ENCODE results near the gene SMC1A.
"Not testable (repeated sequence)": the region's sequence is repeated elsewhere in the genome, so short reads cannot be mapped to it uniquely, and the experiment has no call there.

The SMC1A gene
- long read RNA-seq, donor 1, partial matches to known transcripts, result 11 of 11 reads
- long read RNA-seq, donor 1, other reads (novel, unspliced or antisense), result 0 of 11 reads
- long read RNA-seq, donor 2, result 0 reads
- long read RNA-seq, donor 3, result 0 reads
- long read RNA-seq, donor 4, partial matches to known transcripts, result 21 of 21 reads
- long read RNA-seq, donor 4, other reads (novel, unspliced or antisense), result 0 of 21 reads
- long read RNA-seq, donor 5, result 0 reads
- long read RNA-seq, donor 6, partial matches to known transcripts, result 9 of 9 reads
- long read RNA-seq, donor 6, other reads (novel, unspliced or antisense), result 0 of 9 reads
- long read RNA-seq, donor 7, partial matches to known transcripts, result 25 of 26 reads
- long read RNA-seq, donor 7, other reads (novel, unspliced or antisense), result 0 of 26 reads
- long read RNA-seq, donor 8, partial matches to known transcripts, result 11 of 11 reads
- long read RNA-seq, donor 8, other reads (novel, unspliced or antisense), result 0 of 11 reads

DNA sequence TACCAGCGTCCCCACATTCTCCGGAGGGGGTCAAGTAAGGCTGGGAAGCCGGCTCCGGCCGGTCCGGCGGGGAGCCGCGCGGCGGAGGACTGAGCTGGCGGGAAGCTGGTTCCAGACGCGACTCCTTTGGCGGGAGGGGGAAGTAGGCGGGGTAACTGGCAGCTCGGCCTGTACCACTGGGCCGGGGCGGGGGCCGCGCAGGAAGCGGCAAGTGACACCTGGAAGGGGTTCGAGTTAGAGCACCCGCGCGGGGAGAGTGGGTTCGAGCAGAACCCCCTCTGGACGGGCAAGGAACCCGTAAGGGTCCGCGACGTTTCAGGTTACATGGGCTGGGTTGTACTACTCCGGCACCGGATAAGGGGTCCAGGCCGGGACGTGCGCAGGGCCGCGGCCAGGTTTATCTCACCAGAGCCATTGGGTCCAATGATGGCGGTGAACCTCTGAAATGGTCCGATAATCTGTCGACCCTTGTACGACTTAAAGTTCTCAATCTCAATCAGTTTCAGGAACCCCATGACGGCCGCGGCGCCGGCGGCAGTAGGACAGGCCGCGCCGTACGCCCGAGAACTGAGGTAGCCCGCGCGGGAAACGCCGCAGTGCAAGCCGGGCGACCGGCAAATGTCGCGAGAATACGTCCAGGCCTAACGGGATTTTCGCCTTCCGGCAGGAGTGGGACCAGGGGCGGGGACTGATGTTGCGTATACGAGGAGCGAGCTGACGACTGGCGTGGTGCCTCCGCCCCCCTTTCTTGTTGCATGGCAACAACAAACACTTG lies at the start of gene SMC1A:
Gene SMC1A, minus strand, starts transcription at position 569 of the 775 bp plus-strand sequence. Its CDS starts 54 bp downstream, at position 515.
- DNase-seq, result peak; percentile 94

DNA sequence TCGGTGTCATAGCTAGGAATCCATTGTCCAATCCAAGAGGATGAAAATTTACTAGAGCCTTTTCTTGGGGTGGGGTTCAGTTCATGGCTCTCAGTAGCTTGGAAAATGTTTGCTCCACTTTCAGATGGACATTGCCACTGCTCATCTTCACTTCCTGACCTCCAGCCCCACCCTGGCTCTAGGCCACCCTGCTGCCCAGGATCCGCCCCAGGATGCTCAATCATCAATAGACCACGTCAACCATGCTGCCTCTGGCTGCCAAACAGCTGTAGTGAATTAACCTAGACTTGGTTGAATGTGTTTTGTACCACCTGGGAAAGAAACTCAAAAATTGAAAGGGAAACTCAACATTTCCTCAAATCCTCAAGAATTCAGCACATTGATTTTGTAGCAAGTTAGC lies 48.9 kb upstream of the SMC1A start:
- no peak for DNase-seq

DNA sequence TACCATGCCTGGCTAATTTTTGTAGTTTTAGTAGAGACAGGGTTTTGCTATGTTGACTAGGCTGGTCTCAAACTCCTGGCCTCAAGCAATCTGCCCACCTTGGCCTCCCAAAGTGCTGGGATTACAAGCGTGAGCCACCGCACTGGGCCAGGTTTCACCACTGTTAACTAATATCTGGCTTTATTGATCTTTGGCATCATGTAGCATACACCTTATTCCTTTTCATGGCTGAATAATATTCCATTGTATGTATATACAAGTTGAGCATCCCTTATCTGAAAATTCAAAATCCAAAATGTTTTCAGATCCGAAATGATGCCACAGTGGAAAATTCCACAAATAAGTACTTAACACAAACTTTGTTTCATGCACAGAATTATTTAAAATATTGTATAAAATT lies 46.2 kb upstream of the SMC1A start:
- DNase-seq, result not testable (repeated sequence)

DNA sequence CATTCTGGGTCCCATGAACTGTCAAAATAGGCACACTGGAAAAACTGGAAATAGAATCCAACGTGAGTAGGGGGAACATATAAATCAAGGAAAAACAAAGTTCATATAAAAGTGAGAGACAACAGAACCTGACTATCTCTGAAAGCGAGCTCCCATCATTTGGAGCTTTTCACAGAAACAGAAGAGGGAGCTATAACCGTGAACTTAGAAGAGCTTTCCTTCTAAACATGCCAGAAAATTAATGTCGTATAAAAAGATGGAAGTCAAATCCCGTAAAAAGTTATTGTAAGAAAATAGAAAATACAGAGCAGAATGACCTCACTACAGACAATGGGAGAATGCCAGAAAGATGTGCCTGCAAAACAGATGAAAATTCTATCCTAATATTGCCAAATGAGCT lies 35.6 kb upstream of the SMC1A start:
- DNase-seq, result no peak

DNA sequence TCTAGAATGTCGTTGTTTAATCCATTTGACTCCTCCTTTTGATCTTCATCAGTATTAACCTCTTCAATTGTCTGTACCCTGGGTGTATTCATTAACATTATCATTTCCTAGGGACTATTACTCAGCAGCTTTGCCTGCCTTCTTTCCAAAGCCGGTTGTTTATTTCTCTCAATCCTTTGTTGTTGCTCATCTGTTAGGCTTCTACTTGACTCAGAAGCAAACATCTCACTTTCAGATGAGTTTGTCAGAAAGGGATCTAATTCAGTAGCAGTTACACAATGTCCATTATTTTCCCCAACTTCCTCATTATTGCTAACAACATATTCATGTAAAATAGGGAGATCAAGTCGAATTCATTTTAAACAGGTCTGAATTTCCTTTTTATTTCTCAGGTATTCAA lies 33.8 kb upstream of the SMC1A start:
- DNase-seq, result no peak

DNA sequence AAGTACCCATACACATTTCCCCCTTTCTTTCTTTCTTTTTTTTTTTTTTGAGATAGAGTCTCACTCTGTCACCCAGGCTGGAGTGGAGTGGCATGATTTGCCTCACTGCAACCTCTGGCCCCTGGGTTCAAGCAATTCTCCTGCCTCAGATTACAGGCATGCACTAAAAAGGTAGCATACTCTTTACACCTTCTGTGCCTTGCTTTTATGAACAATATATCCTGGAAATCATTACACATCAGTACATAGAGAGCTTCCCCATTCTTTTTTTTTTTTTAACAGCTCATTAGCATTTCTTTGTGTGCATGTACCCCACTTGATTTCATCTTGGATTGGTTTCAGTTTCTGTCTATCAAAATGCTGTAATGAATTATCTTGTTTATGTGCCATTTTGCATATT lies 30.4 kb upstream of the SMC1A start:
- no peak for DNase-seq

DNA sequence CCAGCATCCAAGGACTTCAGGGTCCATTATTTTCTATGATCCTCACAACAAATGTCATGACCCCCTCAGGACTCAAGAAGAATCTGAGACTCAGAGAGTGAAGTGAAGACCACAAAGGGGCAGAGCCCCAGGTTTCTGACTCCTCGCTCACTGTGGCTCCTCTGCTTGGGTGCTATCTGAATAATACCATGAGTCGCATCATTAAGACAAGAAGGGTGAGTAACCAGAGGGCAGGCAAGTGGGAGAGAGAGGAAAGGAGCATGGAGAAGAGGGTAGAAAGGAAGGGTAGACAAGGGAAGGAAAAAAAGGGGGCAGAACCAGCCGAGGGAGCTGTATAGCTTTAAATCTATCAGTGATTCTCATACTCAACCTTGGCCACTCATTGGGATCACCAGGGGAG lies 27.2 kb upstream of the SMC1A start:
- no peak for DNase-seq

DNA sequence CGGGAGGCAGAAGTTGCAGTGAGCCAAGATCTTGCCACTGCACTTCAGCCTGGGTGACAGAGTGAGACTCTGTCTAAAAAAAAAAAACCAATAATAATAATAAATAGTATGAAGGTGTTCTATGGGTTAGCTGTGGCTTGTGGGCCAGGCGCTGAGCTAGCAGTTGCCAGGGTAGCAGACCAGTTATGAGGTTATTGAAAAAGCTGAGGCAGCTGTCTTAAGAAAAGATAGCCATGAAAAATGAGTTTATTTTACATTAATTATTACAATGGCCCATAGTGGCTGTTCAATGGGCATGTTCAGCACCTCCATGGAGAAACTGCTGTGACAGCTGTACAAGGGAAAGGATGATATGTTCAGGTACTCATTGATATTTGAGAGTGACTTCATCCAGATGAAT lies 25.0 kb upstream of the SMC1A start:
- no peak for DNase-seq

DNA sequence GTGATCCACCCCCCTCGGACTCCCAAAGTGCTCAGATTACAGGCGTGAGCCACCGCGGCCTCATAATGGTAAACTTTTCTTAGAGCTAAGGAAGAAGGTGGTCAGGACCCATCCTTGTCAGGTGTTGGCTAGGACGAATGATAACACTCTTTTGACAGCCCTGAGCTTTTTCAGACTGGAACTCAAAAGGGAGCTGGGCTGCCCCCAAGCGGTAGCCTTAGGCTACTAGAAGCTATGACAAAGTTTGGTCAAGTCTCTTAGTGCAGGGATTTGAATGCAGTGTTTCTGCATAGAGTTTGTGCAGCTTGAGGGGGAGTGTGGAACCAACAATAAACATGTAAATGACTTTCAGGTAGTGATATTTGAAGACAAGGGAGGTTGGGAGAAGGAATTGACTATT lies 23.5 kb upstream of the SMC1A start:
- DNase-seq, result no peak

DNA sequence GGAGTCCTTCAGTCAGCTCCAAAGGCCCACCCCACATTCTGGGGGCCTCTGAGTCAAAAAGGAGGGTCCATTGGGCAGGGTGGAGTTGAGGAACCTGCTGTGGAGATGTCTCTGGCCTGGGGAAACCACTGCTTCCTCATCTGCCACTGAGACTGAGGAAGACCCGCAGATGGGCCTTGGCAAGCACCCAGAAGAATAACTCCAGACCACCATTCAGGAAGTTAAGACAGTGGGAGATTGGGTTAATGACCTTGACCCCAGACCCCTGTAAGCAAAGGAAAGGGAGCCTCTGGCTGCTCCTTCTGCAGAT lies 19.8 kb upstream of the SMC1A start:
- no peak for DNase-seq

DNA sequence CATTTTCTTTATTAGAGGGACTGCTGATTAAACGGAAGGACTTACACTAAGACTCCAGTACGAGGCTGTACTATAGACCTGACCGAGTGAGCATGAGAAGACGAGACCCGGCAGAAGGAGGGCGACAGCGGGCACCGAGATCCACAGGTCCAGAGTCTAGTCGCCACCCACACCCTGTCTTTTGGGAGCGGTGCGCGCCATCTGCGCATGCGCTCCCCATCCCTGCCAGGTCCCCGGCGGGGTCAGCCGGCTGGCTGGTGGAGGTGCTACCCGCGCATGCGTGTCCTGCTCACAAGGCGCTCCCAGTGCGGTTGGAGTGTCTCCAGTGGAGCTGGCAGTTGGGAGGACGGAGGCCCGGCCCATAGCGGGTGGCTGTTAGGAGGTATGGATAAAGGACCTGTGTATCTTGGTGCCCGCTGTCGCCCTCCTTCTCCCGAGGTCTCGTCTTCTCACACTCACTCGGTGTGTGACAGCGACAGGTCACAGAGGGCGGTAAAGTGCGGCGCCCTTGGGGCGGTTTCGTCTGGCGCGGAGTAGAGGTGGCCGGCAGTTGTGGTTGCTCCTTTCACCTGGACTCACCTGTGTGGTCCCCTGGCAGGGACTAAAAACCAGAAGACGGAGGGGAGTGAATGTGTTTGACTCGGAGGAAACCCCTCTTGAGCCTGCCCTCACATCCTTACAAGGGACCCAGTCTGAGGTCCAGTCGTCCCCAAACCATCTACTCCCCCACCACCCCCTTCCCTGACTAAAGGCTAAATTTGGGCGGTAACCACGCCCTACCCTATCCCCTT lies 19.3 kb upstream of the SMC1A start:
- peak; percentile 65 for DNase-seq

DNA sequence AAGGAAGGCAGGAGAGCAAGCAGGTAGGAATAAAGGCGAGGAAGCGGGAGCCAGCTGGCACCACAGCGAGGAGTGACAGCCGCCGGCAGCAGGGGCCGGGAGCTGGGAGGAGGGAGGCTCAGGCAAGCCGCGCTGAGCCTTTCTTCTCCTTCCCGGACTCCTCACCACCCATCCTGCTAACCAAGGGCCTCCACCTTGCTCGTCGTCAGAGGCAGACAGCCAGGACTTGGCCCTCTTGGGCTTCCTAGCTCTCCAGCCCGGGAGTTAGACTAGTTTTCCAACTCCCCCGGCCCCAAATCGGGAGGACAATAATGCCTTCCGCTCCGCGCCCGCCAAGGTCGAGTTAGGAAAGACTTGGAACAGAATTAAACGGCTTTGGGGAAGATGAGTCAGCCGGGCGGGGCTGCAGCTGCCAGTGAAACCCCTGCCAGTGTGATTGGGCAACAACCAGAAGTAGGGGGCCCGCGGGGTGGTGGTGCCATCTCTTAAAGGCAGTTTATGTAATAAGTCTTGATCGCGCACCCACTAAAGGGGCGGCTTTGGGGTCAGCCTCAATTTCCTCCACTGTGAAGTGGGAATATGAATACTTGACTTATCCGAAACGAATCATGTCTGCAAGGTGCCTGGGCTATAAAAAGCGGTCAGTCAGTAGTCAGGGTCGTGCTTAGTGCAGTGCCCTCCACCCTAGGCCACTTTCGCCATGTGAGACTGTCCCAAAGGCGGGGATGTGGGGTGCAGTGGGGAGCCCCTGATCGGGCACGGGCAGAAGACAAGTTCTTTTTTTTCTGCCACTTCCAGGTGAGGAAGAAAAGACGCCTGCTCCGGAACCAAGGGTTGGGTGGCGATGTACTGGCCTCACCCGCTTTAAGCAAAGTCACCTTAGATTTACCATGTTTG lies 18.4 kb upstream of the SMC1A start:
- peak; percentile 27 for DNase-seq

DNA sequence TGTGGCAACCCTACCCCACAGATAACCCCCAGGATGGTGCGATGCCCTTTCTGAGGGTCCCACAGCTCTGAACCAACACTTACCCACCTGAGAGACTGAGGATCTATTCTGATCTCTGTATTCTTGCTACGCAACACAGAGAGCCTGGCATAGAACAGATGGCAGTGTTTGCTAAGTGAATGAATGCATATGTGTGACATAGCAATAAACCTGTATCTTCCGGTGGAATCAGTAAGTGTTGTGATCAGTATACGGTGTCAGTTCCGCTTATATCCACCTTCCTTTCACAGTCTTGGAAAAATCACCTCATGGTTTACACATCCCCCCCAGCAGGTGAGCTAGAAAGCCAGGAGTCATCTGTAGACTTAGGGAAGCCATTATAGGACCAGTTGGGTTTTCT lies 17.6 kb upstream of the SMC1A start:
- no peak for DNase-seq

DNA sequence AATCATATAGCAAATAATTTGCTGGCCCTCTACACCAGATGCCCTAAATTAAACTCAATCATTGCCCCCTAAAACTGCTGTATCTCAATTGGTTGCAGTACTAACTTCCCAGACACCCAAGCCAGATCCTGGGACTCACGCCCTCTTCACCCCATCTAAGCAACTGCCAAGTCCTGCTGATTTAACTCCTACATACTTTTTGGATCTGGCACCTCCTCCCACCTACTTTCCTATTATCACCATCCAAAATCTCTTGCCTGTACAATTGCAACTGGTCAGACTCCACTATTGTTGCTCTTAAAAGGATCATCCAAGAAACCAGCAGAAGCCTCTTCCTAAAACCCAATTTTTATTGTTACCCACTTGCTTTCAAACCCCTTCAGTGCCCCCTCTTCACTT lies 16.4 kb upstream of the SMC1A start:
- no peak for DNase-seq

DNA sequence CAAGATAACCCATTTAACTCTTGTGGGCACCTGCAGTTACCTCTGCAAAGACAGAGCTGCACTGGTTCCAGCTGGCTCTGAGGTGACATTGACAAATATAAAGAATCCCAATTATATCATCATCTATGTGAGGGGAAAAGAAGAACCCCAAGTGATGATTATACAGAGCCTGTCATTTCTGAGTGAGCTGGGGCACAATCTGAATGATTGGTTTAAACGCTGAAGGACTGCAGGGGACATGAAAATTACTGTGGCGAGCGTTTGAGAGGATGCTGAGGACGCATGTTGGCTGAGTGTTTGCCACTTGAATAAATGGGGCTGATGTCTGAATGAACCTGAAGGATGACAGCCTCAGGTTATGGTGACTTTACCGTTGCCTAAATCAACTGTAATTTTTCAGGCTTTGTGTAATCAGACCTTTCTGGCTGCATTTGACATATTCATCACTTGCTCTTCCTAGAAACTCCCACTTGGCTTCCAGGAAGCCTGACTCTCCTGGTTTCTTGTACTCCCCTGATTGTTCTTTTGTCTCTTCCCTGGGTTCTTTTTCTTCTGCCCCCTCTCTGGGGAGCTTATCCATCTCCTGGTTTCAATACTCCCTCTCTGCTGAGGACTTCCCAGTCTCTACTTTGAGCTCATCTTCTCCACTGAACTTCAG lies 15.8 kb upstream of the SMC1A start:
- DNase-seq, result no peak

DNA sequence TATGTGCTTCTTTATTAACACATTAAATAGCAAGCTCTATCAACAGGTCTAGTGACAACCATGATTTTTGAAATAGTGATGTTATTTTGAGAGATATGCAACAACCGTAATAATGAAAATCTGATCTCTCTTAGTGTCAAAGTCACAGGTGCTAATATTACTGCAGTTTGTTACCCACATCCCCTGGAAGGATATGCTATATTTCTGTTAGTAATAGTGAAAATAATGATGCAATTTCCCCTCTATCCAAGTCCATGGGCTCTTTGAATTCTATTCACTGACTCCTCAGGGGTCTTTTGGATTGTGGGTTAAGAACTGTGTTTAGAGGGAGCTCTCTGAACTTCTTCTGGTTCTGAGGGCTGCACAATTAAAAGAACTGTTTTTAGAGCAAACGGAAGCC lies 14.8 kb upstream of the SMC1A start:
- DNase-seq, result no peak

DNA sequence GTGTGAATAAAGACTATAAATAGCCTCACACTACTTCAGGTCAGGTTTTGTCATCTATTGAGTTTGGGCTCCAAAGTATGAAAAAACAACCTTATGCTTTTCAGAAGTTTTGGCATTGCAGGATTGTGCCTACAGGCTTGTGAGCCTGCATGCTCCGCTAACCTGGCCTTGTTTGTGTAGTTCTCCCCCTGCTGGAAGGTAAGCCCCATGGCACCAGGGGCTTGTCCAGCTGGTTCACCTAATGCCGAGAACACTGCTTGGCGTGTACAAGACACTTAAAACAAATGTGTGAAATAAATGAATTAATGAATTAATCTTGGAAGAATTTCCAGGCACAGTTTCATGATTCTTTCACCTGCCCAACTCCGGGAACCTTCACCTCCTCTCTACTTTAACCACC lies 13.5 kb upstream of the SMC1A start:
- DNase-seq, result peak; percentile 7

DNA sequence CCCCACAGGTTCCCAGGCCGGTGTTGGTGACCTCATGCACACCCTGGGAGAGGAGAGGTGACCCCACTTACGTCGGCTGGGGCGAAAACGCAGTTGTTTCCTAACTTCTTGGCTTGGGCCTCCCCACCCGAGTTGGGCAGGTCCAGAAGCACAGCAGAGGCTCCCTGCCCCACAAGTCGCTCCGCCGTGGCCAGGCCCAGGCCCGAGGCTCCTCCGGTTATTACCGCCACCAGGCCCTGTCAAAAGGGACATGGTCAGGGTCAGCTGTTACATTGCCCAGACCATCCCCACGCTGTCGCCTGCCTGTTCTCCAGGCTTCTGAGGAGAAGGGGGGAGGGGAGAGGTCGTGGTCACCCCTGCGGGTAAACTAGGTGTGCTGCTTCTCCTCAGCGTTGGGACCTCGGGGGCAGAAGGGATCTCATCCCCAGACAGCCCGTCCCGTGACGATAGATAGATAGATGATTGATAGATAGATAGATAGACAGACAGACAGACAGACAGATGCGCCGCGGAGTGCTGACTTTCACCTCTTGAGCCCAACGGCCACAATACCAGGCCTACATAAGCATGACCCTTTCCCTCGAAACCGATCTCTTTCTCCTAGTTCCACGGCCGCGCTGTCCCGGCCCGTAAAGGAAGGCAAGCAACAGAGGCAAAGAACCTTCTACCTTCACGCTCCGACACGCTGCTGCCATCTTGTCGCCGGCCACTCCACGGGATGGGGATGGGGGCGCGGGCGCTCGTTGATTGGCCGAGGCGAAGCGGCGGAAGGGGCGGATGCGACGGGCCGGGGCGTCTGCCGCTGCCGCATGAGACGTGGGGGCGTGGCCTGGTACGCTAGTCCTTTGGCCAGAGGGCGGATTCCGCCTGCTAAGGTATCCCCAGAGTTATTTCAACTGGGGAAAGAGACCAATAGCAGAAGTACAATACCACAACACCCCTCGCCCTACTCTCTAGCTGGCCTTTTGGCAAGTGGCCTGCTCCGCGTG lies 11.5 kb upstream of the SMC1A start, which contains the start of gene HSD17B10:
Gene HSD17B10, minus strand, starts transcription at position 720 of the 989 bp plus-strand sequence. Its CDS starts 25 bp downstream, at position 695.
- DNase-seq, result peak; percentile 66

DNA sequence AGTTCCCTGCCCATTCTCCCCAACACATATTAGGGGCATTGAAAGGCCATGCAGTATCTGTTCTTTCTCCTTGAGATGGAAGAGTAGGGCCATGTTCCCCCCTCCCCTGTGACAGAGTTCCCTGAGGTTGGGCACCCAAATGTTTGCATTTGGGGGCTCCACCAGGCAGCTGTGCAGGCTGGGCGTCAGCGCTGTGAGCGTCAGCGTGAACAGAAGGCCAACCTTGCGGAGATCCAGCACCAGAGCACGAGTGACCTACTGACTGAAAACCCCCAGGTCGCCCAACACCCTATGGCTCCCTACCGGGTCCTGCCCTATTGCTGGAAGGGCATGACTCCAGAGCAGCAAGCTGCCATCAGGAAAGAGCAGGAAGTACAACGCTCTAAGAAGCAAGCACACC lies 7.8 kb upstream of the SMC1A start:
- no peak for DNase-seq

DNA sequence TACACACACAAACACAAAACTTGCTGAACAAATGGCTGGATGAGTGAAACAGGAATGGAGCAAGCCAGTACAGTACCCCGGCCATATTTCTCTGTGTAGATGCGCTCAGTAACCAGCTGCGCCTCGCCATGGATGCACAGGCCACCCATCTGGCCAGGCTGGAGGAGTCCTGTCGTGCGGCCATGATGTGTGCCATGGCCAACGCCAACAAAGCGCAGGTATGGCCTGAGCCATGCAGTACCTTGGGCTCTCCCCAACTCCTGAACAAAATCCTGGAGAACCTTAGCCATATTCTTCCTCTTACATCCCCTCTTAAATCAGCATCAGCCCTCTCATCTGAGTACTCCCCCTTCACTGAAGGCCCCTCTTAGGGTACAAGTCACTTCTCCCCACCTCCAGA lies 7.3 kb upstream of the SMC1A start:
- DNase-seq, result no peak

Data from right kidney (tissue), 9 donors.